SK-N-SH (cell line): ENCODE data around the gene RIC8B.

Source experiments
- EP300 ChIP-seq, 2 experiments: IDR thresholded peaks; 2 replicates each; pipeline versions ENCODE4 v1.4.0 to v1.6.1; 2012; ENCODE audit warnings: borderline replicate concordance in 1 of 2, low read depth in 1 of 2, low read length in 1 of 2
- POLR2AphosphoS5 ChIP-seq: IDR thresholded peaks from 2 replicates; pipeline ENCODE4 v1.6.1; 2012; ENCODE audit warnings: low read depth, low read length

DNA sequence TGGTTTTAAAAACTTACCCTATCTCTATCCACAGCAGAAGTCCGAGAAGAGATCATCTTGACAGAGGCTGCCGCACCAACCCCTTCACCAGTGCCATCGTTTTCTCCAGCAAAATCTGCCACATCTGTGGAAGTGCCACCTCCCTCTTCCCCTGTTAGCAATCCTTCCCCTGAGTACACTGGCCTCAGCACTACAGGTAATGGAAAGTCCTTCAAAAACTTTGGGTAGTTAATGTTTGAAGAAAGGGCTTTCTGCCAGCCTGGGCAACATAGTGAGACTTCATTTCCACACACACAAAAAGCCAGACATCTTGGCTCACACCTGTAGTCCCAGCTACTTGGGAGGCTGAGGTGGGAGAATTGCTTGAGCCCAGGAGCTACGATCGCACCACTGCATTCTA lies 41.6 kb upstream of the RIC8B start:
- TF ChIP-seq POLR2AphosphoS5 = no peak
- TF ChIP-seq EP300 (IDR thresholded peaks at IDR 0.05; ENCODE audit: borderline replicate concordance in 1 of 2, low read depth in 1 of 2, low read length in 1 of 2) = no peak
